Activated naive CD4-positive, alpha-beta T cell treated with anti-CD3 and anti-CD28 coated beads, Interleukin-2, amount 50 U/mL, for 72 hours (primary cell): Measurements from ENCODE around the gene SPRED3. TPM values are rescaled to one million over a fixed set of nuclear protein-coding genes. Genes with fewer than 3 reads are reported as not detected.
"Not testable (repeated sequence)": the region's sequence is repeated elsewhere in the genome, so short reads cannot be mapped to it uniquely, and the experiment has no call there.

Source experiments
- ATAC-seq, 2 donors: fragments of 150-1000 bp; cut with Tn5 transposase; 2 replicates each; pipeline ENCODE4 v1.10.0; 2021; ENCODE audit warnings: mild to moderate bottlenecking in 2 of 2, moderate library complexity in 2 of 2
- DNase-seq, 2 donors: peaks; one replicate each; pipeline ENCODE4 v3.0.0; 2021 to 2022; ENCODE audit warnings: low spot score in 2 of 2
- H3K27ac Mint-ChIP-seq, 2 donors: one replicate each; pipeline ENCODE4 v1.8.0; 2022; ENCODE audit warnings: mild to moderate bottlenecking in 2 of 2, mixed read lengths in 2 of 2
- H3K36me3 Mint-ChIP-seq, 2 donors: one replicate each; pipeline ENCODE4 v1.8.0; 2022; ENCODE audit warnings: mixed read lengths in 2 of 2
- H3K9me3 Mint-ChIP-seq, 2 donors: one replicate each; pipeline ENCODE4 v1.8.0; 2022; ENCODE audit warnings: mixed read lengths in 2 of 2
- total RNA-seq, 2 donors: library from RNA; stranded (reverse); gene quantifications; one replicate each; pipeline ENCODE4 v1.2.3, GENCODE V29; 2022

Gene SPRED3
- total RNA-seq, 2 donors from 2014 or later = 3.5 to 6.7 TPM

- not testable (repeated sequence) for H3K36me3 Mint-ChIP-seq, H3K27ac Mint-ChIP-seq, ATAC-seq, H3K9me3 Mint-ChIP-seq, DNase-seq
Measured at GRCh38 chr19:38362946-38363688, 25.4 kb upstream of the SPRED3 start.

- H3K27ac Mint-ChIP-seq = no peak overlapping the region
- no peaks in the 10 kb centered on the region for H3K9me3 Mint-ChIP-seq
- ATAC-seq = no peak
- DNase-seq = no peak
- no peaks in the 10 kb centered on the region for H3K36me3 Mint-ChIP-seq
Measured at GRCh38 chr19:38367041-38367440, 21.5 kb upstream of the SPRED3 start.

GRCh38 chr19:38369584-38369983 is 18.9 kb upstream of the SPRED3 start:
- H3K27ac Mint-ChIP-seq = no peak overlapping the region
- no peaks in the 10 kb centered on the region for H3K9me3 Mint-ChIP-seq
- ATAC-seq = no peak
- peaks cover 2% of the 10 kb centered on the region in 2 donors for H3K36me3 Mint-ChIP-seq
- no peak for DNase-seq

GRCh38 chr19:38370299-38370698 is 18.2 kb upstream of the SPRED3 start:
- no peak for DNase-seq
- peaks cover 9% of the 10 kb centered on the region in 2 donors for H3K36me3 Mint-ChIP-seq
- no peak for ATAC-seq
- no peaks in the 10 kb centered on the region for H3K9me3 Mint-ChIP-seq
- H3K27ac Mint-ChIP-seq = no peak overlapping the region

- DNase-seq = no peak
- peaks cover 15% of the 10 kb centered on the region in 2 donors for H3K36me3 Mint-ChIP-seq
- no peak overlapping the region for H3K27ac Mint-ChIP-seq
- no peak for ATAC-seq
- H3K9me3 Mint-ChIP-seq = no peaks in the 10 kb centered on the region
Measured at GRCh38 chr19:38371081-38371480, 17.4 kb upstream of the SPRED3 start.

- H3K9me3 Mint-ChIP-seq = no peaks in the 10 kb centered on the region
- peaks cover 24 to 25% of the 10 kb centered on the region in 2 donors for H3K36me3 Mint-ChIP-seq
- ATAC-seq (no peak), DNase-seq (no peak)
- H3K27ac Mint-ChIP-seq = peak overlapping the region; percentile 90 to 99
Measured at GRCh38 chr19:38373907-38374331, 14.6 kb upstream of the SPRED3 start.

- Mint-ChIP-seq H3K27ac (peak within 1 kb of the TSS; percentile 99 to 100), H3K36me3 (peaks cover 29 to 30% of the 10 kb centered on the region in 2 donors), H3K9me3 (no peaks in the 10 kb centered on the region)
- ATAC-seq (peak; percentile 97 to 99), DNase-seq (peak; percentile 98 to 99)
Measured at GRCh38 chr19:38374332-38375097, 14.0 kb upstream of the SPRED3 start, which contains the start of gene PSMD8. TSS of gene PSMD8 (plus strand) at chr19:38374571. CDS start at chr19:38374602, 31 bp downstream.

DNA sequence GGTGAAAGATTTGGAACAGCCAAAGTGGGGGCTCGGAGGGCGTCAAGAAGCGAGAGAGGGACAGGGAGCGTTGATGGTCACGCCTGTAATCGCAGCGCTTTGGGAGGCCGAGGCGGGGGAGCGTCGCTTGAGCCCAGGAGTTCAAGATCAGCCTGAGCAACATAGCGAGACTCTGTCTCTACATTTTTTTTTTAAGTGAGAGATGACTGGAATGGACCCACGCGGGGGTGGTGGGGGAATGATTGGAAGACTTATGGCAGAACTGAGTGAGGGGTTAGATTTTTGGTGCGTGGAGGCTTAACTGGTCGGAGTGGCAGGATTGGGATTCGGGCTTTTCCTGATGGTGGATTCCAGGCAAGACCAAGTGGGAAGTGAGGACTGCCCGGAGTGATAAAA is 13.4 kb upstream of the SPRED3 start:
- Mint-ChIP-seq H3K27ac (peak overlapping the region; percentile 99 to 100), H3K36me3 (peaks cover 33 to 34% of the 10 kb centered on the region in 2 donors), H3K9me3 (no peaks in the 10 kb centered on the region)
- peak in 1 of 2 donors; percentile 3 for ATAC-seq
- DNase-seq = no peak

DNA sequence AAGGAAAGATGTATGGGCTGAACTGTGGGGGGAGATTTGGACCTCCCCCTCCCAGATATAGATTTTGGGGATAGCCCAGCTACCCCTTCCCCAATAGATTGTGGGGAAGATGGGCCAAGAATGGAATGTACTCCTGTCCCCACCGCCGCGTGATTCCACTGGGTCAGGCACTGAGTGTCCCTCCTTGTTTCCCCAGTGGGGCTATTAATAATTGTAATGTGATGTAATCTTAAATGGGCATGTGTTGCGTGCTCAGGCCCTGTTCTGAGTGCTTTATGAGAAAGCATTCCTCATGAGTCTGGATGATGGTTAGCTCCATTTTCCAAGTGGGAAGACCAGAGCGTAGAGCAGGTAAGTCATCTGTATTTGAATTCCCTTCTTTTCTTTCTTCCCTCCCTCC is 12.7 kb upstream of the SPRED3 start:
- ATAC-seq = no peak
- H3K36me3 Mint-ChIP-seq = peaks cover 38 to 39% of the 10 kb centered on the region in 2 donors
- DNase-seq = no peak
- H3K27ac Mint-ChIP-seq = peak overlapping the region; percentile 99 to 100
- no peaks in the 10 kb centered on the region for H3K9me3 Mint-ChIP-seq

- H3K27ac Mint-ChIP-seq = peak overlapping the region in 1 of 2 donors; percentile 81
- H3K36me3 Mint-ChIP-seq = peaks cover 41 to 47% of the 10 kb centered on the region in 2 donors
- no peak for DNase-seq
- no peak for ATAC-seq
- no peaks in the 10 kb centered on the region for H3K9me3 Mint-ChIP-seq
Measured at GRCh38 chr19:38376576-38376975, 11.9 kb upstream of the SPRED3 start.

- peaks cover 44 to 52% of the 10 kb centered on the region in 2 donors for H3K36me3 Mint-ChIP-seq
- ATAC-seq = no peak
- no peak for DNase-seq
- H3K9me3 Mint-ChIP-seq = no peaks in the 10 kb centered on the region
- H3K27ac Mint-ChIP-seq = no peak overlapping the region
Measured at GRCh38 chr19:38377052-38377451, 11.4 kb upstream of the SPRED3 start.

DNA sequence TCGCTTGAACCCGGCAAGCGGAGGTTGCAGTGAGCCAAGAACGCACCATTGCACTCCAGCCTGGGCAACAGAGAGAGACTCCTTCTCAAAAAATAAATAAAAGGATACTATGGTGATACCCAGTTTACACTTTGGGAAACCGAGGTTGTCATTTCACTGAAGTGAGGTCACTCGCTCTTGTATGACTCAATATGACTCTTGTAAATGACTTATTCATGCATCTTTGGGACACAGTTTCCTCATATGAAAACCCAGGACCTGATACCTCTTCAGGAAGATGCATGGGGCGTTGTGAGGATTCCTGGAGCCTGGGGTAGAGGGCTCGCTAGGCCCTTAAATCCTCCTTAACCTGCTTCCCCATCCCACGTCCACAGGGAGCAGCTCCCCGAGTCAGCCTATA is 9.6 kb upstream of the SPRED3 start:
- ATAC-seq = no peak
- Mint-ChIP-seq H3K27ac (peak overlapping the region in 1 of 2 donors; percentile 36), H3K9me3 (no peaks in the 10 kb centered on the region), H3K36me3 (peaks cover 56 to 67% of the 10 kb centered on the region in 2 donors)
- DNase-seq = no peak

GRCh38 chr19:38381138-38381537 is 7.4 kb upstream of the SPRED3 start:
- peaks cover 54 to 65% of the 10 kb centered on the region in 2 donors for H3K36me3 Mint-ChIP-seq
- no peak for DNase-seq
- H3K9me3 Mint-ChIP-seq = no peaks in the 10 kb centered on the region
- no peak overlapping the region for H3K27ac Mint-ChIP-seq
- no peak for ATAC-seq

- DNase-seq = no peak
- H3K27ac Mint-ChIP-seq = no peak overlapping the region
- H3K9me3 Mint-ChIP-seq = no peaks in the 10 kb centered on the region
- H3K36me3 Mint-ChIP-seq = peaks cover 45 to 62% of the 10 kb centered on the region in 2 donors
- no peak for ATAC-seq
Measured at GRCh38 chr19:38383184-38383583, 5.3 kb upstream of the SPRED3 start.

- Mint-ChIP-seq H3K36me3 (peaks cover 45 to 62% of the 10 kb centered on the region in 2 donors), H3K9me3 (no peaks in the 10 kb centered on the region), H3K27ac (no peak overlapping the region)
- DNase-seq = no peak
- ATAC-seq = no peak
Measured at GRCh38 chr19:38383743-38384142, 4.8 kb upstream of the SPRED3 start.

- Mint-ChIP-seq H3K36me3 (peaks cover 42 to 56% of the 10 kb centered on the region in 2 donors), H3K27ac (peak overlapping the region in 1 of 2 donors; percentile 81), H3K9me3 (no peaks in the 10 kb centered on the region)
- no peak for ATAC-seq
- no peak for DNase-seq
Measured at GRCh38 chr19:38384209-38385027, 4.1 kb upstream of the SPRED3 start.
